Sigmoid colon (tissue), 4 donors: ENCODE measurements around the gene IL9R.
"Not testable (repeated sequence)": the region's sequence is repeated elsewhere in the genome, so short reads cannot be mapped to it uniquely, and the experiment has no call there.

ENCODE experiments used
- CTCF ChIP-seq, 4 experiments: fragments of 450-650 bp in 3 of 4; fragments of 200-600 bp in 1 of 4; IDR thresholded peaks; one replicate each; pipeline ENCODE4 v1.5.1; 2016 to 2019; ENCODE audit warnings: antibody characterized with exemption in 4 of 4, mild to moderate bottlenecking in 3 of 4, moderate library complexity in 2 of 4
- EP300 ChIP-seq, 4 donors: sonication (generic); formaldehyde crosslinking; IDR thresholded peaks; one replicate each; pipeline ENCODE4 v1.6.1; 2017; ENCODE audit warnings: antibody characterized with exemption in 4 of 4
- POLR2AphosphoS5 ChIP-seq, 4 donors: sonication (generic); formaldehyde crosslinking; IDR thresholded peaks; one replicate each; pipeline ENCODE4 v1.6.1; 2017; ENCODE audit warnings: antibody characterized with exemption in 4 of 4

DNA sequence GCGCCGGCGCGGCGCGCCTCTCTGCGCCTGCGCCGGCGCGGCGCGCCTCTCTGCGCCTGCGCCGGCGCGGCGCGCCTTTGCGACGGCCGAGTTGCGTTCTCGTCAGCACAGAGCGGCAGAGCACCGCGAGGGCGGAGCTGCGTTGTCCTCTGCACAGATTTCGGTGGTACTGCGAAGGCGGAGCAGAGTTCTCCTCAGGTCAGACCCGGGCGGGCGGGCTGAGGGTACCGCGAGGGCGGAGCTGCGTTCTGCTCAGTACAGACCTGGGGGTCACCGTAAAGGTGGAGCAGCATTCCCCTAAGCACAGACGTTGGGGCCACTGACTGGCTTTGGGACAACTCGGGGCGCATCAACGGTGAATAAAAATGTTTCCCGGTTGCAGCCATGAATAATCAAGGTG is 31.8 kb downstream of the IL9R start:
- TF ChIP-seq POLR2AphosphoS5, CTCF, EP300 (IDR thresholded peaks at IDR 0.05): not testable (repeated sequence)
